Measurements from ENCODE around the gene FRMPD2. TPM values are rescaled to one million over a fixed set of nuclear protein-coding genes. Genes with fewer than 3 reads are reported as not detected.
"Not testable (repeated sequence)": the region's sequence is repeated elsewhere in the genome, so short reads cannot be mapped to it uniquely, and the experiment has no call there.

FRMPD2 gene
- total RNA-seq, 1 donor from 2014 or later = 1.6 TPM

DNA sequence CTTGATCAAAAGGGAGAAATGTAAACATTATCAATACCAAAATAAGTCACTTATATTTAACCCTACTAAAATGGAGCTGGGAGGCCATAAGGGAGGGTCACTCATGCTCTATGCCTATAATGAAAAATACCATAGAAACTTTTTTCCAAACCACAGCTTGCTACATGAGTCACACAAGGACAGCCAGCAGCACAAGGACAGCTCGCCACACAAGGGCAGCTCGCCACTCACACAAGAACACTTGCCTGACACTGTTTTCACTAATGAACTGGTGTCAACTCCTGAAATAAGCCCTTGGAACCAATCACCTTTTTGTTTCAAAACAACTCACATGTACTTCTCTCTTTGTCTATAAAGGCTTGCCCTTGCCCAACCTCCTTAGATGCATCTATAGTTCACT, 43.3 kb downstream of the FRMPD2 start:
- no peaks in the 10 kb centered on the region for H3K36me3 Mint-ChIP-seq (ENCODE audit: unreplicated experiment)
- no peak overlapping the region for H3K27ac Mint-ChIP-seq (ENCODE audit: unreplicated experiment)
- H3K4me1 Mint-ChIP-seq (ENCODE audit: low read depth, unreplicated experiment) = peaks cover 35% of the 10 kb centered on the region
- no peak for DNase-seq
- peaks cover 9% of the 10 kb centered on the region for H3K27me3 Mint-ChIP-seq (ENCODE audit: unreplicated experiment)
- peaks cover 7% of the 10 kb centered on the region for H3K9me3 Mint-ChIP-seq (ENCODE audit: unreplicated experiment)
- H3K4me3 Mint-ChIP-seq (ENCODE audit: unreplicated experiment) = no peak overlapping the region
- TF ChIP-seq, protein P1, sequence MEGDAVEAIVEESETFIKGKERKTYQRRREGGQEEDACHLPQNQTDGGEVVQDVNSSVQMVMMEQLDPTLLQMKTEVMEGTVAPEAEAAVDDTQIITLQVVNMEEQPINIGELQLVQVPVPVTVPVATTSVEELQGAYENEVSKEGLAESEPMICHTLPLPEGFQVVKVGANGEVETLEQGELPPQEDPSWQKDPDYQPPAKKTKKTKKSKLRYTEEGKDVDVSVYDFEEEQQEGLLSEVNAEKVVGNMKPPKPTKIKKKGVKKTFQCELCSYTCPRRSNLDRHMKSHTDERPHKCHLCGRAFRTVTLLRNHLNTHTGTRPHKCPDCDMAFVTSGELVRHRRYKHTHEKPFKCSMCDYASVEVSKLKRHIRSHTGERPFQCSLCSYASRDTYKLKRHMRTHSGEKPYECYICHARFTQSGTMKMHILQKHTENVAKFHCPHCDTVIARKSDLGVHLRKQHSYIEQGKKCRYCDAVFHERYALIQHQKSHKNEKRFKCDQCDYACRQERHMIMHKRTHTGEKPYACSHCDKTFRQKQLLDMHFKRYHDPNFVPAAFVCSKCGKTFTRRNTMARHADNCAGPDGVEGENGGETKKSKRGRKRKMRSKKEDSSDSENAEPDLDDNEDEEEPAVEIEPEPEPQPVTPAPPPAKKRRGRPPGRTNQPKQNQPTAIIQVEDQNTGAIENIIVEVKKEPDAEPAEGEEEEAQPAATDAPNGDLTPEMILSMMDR (IDR thresholded peaks at IDR 0.05; ENCODE audit: partially characterized antibody, unreplicated experiment) = no peak

DNA sequence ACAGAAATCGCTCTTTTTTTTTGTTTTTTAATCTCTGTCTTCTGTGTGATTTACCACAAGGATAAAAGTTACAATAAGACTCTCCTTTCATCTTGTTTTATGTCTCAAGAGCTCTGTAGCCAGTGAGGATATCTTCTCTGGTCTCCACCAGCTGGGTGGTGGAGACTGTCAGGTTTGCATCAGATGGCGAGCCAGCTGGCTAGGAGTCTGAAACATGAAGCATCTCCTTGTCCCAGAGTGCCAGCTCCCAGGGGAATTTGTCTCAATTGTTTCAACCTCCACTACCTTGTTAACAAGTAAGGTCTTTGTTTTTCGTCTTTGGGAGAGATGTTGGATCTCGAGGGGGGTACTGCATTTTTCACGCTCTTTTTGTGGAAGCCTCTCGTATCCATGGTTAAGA, 47.3 kb downstream of the FRMPD2 start:
- Mint-ChIP-seq H3K27ac (ENCODE audit: unreplicated experiment) (peak overlapping the region; percentile 82), H3K36me3 (ENCODE audit: unreplicated experiment) (no peaks in the 10 kb centered on the region), H3K4me3 (ENCODE audit: unreplicated experiment) (peak overlapping the region; percentile 19), H3K9me3 (ENCODE audit: unreplicated experiment) (peaks cover 6% of the 10 kb centered on the region), H3K27me3 (ENCODE audit: unreplicated experiment) (peaks cover 5% of the 10 kb centered on the region), H3K4me1 (ENCODE audit: low read depth, unreplicated experiment) (peaks cover 26% of the 10 kb centered on the region)
- no peak for DNase-seq
- TF ChIP-seq, protein P1 (IDR thresholded peaks at IDR 0.05; ENCODE audit: partially characterized antibody, unreplicated experiment) = no peak

DNA sequence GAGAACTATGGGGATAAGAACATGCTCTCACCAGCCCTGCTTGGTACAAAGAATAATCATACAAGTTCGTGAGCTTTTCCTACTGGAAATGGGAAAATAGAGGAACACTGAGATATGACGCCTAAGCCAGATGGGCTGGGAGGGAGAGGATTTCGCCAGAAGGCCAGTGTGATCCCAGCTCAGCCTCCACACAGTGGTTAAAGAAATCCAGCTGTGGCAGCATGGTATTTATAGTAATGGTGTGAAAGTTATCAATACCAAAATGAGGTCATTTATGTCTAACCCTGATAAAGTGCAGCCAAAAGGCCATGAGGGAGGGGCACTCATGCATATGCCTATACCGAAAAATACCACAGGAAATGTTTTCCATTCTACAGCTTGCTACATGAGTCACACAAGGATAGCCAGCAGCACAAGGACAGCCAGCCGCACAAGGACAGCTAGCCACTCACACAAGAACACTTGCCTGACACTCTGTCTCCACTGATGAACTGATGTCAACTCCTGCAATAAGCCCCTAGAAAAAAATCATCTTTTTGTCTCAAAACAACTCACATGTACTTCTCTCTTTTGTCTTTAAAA, 49.4 kb downstream of the FRMPD2 start:
- no peak for DNase-seq
- peaks cover 5% of the 10 kb centered on the region for H3K27me3 Mint-ChIP-seq (ENCODE audit: unreplicated experiment)
- H3K36me3 Mint-ChIP-seq (ENCODE audit: unreplicated experiment) = no peaks in the 10 kb centered on the region
- no peak overlapping the region for H3K27ac Mint-ChIP-seq (ENCODE audit: unreplicated experiment)
- TF ChIP-seq, protein P1 (IDR thresholded peaks at IDR 0.05; ENCODE audit: partially characterized antibody, unreplicated experiment) = no peak
- no peak overlapping the region for H3K4me3 Mint-ChIP-seq (ENCODE audit: unreplicated experiment)
- peaks cover 18% of the 10 kb centered on the region for H3K4me1 Mint-ChIP-seq (ENCODE audit: low read depth, unreplicated experiment)
- H3K9me3 Mint-ChIP-seq (ENCODE audit: unreplicated experiment) = peaks cover 6% of the 10 kb centered on the region

DNA sequence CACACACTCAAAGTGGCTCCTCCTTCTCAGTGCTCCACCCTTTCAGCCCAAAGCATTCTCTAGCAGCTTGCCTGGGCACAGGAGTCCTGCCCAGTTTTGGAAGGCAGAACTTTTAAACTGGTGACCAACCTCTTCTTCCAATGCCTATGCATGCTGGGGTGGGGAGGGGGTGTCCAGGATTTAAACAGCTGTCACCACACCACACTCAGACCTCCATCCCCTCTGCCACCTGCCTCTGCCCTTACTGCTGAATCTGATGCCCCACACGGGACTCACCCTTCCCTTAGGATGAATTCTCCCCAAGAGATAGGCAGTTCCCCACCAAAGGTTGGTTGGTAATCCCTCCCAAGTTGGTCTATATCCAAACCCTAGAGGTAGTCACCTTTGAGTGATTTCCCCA, 50.2 kb downstream of the FRMPD2 start:
- Mint-ChIP-seq H3K36me3 (ENCODE audit: unreplicated experiment) (no peaks in the 10 kb centered on the region), H3K4me3 (ENCODE audit: unreplicated experiment) (no peak overlapping the region), H3K9me3 (ENCODE audit: unreplicated experiment) (peaks cover 6% of the 10 kb centered on the region), H3K27me3 (ENCODE audit: unreplicated experiment) (peaks cover 5% of the 10 kb centered on the region), H3K4me1 (ENCODE audit: low read depth, unreplicated experiment) (peaks cover 18% of the 10 kb centered on the region), H3K27ac (ENCODE audit: unreplicated experiment) (no peak overlapping the region)
- TF ChIP-seq, protein P1 (IDR thresholded peaks at IDR 0.05; ENCODE audit: partially characterized antibody, unreplicated experiment) = no peak
- DNase-seq = no peak

DNA sequence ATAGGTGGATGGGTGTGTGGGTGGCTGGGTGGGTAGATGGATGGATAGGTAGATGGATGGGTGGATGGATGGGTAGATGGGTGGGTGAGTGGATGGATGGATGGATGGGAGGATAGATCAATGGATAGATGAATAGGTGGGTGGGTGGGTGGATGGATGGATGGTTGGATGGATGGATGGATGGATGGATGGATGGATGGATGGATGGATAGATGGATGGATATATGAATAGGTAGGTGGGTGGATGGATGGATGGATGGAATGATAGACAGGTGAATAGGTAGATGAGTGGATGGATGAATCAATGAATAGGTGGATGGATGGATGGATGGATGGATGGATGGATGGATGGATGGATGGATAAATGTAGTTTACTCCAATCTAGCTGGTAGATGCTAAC, 52.7 kb downstream of the FRMPD2 start:
- peaks cover 5% of the 10 kb centered on the region for H3K27me3 Mint-ChIP-seq (ENCODE audit: unreplicated experiment)
- TF ChIP-seq, protein P1 (IDR thresholded peaks at IDR 0.05; ENCODE audit: partially characterized antibody, unreplicated experiment) = no peak
- DNase-seq = no peak
- peaks cover 3% of the 10 kb centered on the region for H3K9me3 Mint-ChIP-seq (ENCODE audit: unreplicated experiment)
- no peak overlapping the region for H3K27ac Mint-ChIP-seq (ENCODE audit: unreplicated experiment)
- H3K4me3 Mint-ChIP-seq (ENCODE audit: unreplicated experiment) = no peak overlapping the region
- no peaks in the 10 kb centered on the region for H3K36me3 Mint-ChIP-seq (ENCODE audit: unreplicated experiment)
- peaks cover 11% of the 10 kb centered on the region for H3K4me1 Mint-ChIP-seq (ENCODE audit: low read depth, unreplicated experiment)

DNA sequence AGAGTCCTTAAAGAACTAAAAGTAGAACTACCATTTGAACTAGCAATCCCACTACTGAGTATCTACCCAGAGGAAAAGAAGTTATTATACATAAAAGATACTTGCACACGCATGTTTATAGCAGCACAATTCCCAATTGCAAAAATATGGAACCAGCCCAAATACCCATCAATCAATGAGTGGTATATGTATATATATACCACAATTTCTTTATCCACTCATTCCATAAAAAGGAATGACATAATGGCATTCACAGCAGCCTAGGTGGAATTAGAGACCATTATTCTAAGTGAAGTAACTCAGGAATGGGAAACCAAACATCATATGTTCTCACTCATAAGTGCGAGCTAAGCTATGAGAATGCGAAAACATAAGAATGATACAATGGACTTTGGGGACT, 53.5 kb downstream of the FRMPD2 start:
- not testable (repeated sequence) for H3K9me3 Mint-ChIP-seq (ENCODE audit: unreplicated experiment); H3K4me1 Mint-ChIP-seq (ENCODE audit: low read depth, unreplicated experiment); H3K4me3 Mint-ChIP-seq (ENCODE audit: unreplicated experiment); H3K27me3 Mint-ChIP-seq (ENCODE audit: unreplicated experiment); H3K36me3 Mint-ChIP-seq (ENCODE audit: unreplicated experiment); H3K27ac Mint-ChIP-seq (ENCODE audit: unreplicated experiment); DNase-seq

Measured in glutamatergic neuron (in vitro differentiated cells).